ENCODE data around the gene ZNF45. TPM values are rescaled to one million over a fixed set of nuclear protein-coding genes. Genes with fewer than 3 reads are reported as not detected.
"Not testable (repeated sequence)": the region's sequence is repeated elsewhere in the genome, so short reads cannot be mapped to it uniquely, and the experiment has no call there.

The ZNF45 gene
- total RNA-seq, 1 experiment from 2014 or later, result 11.3 TPM

- no peak for DNase-seq (ENCODE audit: low read depth)
Observed at GRCh38 chr19:43913383-43913782, 21.7 kb downstream of the ZNF45 start.

GRCh38 chr19:43910884-43911283 lies 24.2 kb downstream of the ZNF45 start:
- DNase-seq (ENCODE audit: low read depth), result no peak

- no peak for DNase-seq (ENCODE audit: low read depth)
Observed at GRCh38 chr19:43908659-43909058, 26.4 kb downstream of the ZNF45 start.

- DNase-seq (ENCODE audit: low read depth), result no peak
Observed at GRCh38 chr19:43906774-43907173, 28.3 kb downstream of the ZNF45 start.

GRCh38 chr19:43905897-43906296 lies 29.2 kb downstream of the ZNF45 start:
- DNase-seq (ENCODE audit: low read depth), result no peak

GRCh38 chr19:43902399-43902798 lies 32.7 kb downstream of the ZNF45 start:
- no peak for DNase-seq (ENCODE audit: low read depth)

- DNase-seq (ENCODE audit: low read depth), result peak; percentile 87
Observed at GRCh38 chr19:43901395-43902390, 33.4 kb downstream of the ZNF45 start.

- no peak for DNase-seq (ENCODE audit: low read depth)
Observed at GRCh38 chr19:43895727-43896308, 39.3 kb downstream of the ZNF45 start.

GRCh38 chr19:43883864-43884263 lies 51.2 kb downstream of the ZNF45 start, which contains the start of gene ZNF404:
TSS of gene ZNF404 (minus strand) at chr19:43883964.
- no peak for DNase-seq (ENCODE audit: low read depth)

GRCh38 chr19:43880483-43880882 lies 54.6 kb downstream of the ZNF45 start:
- no peak for DNase-seq (ENCODE audit: low read depth)

GRCh38 chr19:43872547-43873336 lies 62.3 kb downstream of the ZNF45 start:
- peak; percentile 13 for DNase-seq (ENCODE audit: low read depth)

- DNase-seq (ENCODE audit: low read depth), result not testable (repeated sequence)
Observed at GRCh38 chr19:43866923-43867322, 68.2 kb downstream of the ZNF45 start.

Other genes with a start within 250 kb of the ZNF45 start
- not detected in 2 replicates for gene IRGC, start 219.2 kb downstream of the ZNF45 start, total RNA-seq (2014; rRNA removed; shearing (Covaris generic))
- gene SMG9, start 180.3 kb downstream of the ZNF45 start, total RNA-seq (2014; rRNA removed; shearing (Covaris generic)), result 14.1 and 20.3 TPM in 2 replicates
- 6.0 and 9.8 TPM in 2 replicates for gene KCNN4, start 154.3 kb downstream of the ZNF45 start, total RNA-seq (2014; rRNA removed; shearing (Covaris generic))
- gene LYPD5, start 132.8 kb downstream of the ZNF45 start, total RNA-seq (2014; rRNA removed; shearing (Covaris generic)), result 0.89 and 2.9 TPM in 2 replicates
- gene ZNF283, start 108.0 kb downstream of the ZNF45 start, total RNA-seq (2014; rRNA removed; shearing (Covaris generic)), result 5.8 and 17.6 TPM in 2 replicates
- 0.11 and 0.57 TPM in 2 replicates for gene ZNF404, start 51.3 kb downstream of the ZNF45 start, total RNA-seq (2014; rRNA removed; shearing (Covaris generic))
- 3.0 and 6.3 TPM in 2 replicates for gene ZNF221, start 15.9 kb upstream of the ZNF45 start, total RNA-seq (2014; rRNA removed; shearing (Covaris generic))
- gene ZNF155, start 48.9 kb upstream of the ZNF45 start, total RNA-seq (2014; rRNA removed; shearing (Covaris generic)), result 8.0 and 9.0 TPM in 2 replicates
- gene ZNF230, start 67.7 kb upstream of the ZNF45 start, total RNA-seq (2014; rRNA removed; shearing (Covaris generic)), result 3.0 and 4.9 TPM in 2 replicates
- 4.3 and 5.5 TPM in 2 replicates for gene ZNF222, start 90.1 kb upstream of the ZNF45 start, total RNA-seq (2014; rRNA removed; shearing (Covaris generic))
- 2.1 and 5.4 TPM in 2 replicates for gene ZNF223, start 116.8 kb upstream of the ZNF45 start, total RNA-seq (2014; rRNA removed; shearing (Covaris generic))
- gene ZNF284, start 136.9 kb upstream of the ZNF45 start, total RNA-seq (2014; rRNA removed; shearing (Covaris generic)), result 1.7 and 2.3 TPM in 2 replicates
- 10.9 and 11.2 TPM in 2 replicates for gene ZNF224, start 159.1 kb upstream of the ZNF45 start, total RNA-seq (2014; rRNA removed; shearing (Covaris generic))
- gene ZNF225, start 178.1 kb upstream of the ZNF45 start, total RNA-seq (2014; rRNA removed; shearing (Covaris generic)), result 4.1 and 4.9 TPM in 2 replicates
- gene ZNF234, start 206.3 kb upstream of the ZNF45 start, total RNA-seq (2014; rRNA removed; shearing (Covaris generic)), result 5.0 and 10.3 TPM in 2 replicates
- gene ZNF226, start 229.8 kb upstream of the ZNF45 start, total RNA-seq (2014; rRNA removed; shearing (Covaris generic)), result 8.1 and 12.8 TPM in 2 replicates

Data from Daoy (cell line).